Retinal pigment epithelial cell (primary cell): ENCODE measurements around the gene AP1AR.

ENCODE experiments used
- DNase-seq: peaks from one replicate; pipeline ENCODE4 v3.0.0-alpha.2; 2010; ENCODE audit warnings: low read depth
- H3K4me3 ChIP-seq: 2 replicates; pipeline ENCODE4 v1.5.1; 2011; ENCODE audit warnings: mild to moderate bottlenecking, low read length, control low read depth, moderate library complexity
- TF ChIP-seq, protein P1 (sequence below): conservative IDR thresholded peaks from 2 replicates; pipeline ENCODE4 v1.5.1; 2011; ENCODE audit warnings: low read depth, low read length, control low read depth, inconsistent platforms

Gene AP1AR, protein sequence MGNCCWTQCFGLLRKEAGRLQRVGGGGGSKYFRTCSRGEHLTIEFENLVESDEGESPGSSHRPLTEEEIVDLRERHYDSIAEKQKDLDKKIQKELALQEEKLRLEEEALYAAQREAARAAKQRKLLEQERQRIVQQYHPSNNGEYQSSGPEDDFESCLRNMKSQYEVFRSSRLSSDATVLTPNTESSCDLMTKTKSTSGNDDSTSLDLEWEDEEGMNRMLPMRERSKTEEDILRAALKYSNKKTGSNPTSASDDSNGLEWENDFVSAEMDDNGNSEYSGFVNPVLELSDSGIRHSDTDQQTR

DNA sequence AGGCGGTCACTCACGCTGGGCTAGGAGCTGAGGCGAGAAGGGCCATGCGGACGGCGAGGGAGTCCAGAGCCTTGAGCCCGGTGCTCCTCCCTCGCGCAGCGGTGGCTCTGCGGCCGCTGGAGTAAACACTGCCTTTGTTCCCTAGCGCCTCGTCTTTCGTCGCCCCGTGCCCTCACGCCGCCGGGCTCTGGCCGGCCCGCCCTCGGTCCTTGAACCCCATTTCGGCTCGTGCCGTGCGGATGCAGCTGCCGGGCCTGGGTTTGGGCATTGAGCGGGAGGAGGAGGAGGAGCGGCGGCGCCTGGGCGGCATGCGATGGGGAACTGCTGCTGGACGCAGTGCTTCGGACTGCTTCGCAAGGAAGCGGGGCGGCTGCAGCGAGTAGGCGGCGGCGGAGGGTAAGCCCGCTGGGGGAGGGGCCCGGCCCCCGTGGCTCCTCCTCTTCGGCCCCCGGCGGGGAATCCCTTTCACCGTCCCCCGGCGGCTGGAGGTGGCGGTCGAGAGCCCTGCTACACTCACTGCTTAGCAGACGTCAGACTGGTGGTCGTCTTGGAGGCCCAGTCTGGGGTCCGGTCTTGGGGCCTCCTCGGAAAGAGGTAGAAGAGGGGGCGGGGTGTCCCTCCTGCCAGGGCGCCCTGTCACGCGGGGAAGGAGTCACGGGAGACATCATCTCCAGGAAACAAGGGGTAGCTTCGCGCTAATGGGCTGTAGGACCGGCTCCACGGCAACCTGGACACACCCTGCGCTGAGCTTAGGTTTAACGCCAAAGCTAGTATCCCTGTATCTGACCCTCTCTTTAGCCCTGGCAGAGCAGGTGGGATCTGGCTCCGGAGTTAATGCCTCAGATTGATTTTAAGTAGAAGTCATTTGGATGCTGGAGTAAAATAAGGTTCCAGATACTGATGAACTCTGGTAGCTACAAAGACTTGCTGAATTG lies at the start of gene AP1AR:
Gene AP1AR, plus strand, starts transcription at position 9 of the 935 bp plus-strand sequence. Its CDS starts 305 bp downstream, at position 314.
- H3K4me3 ChIP-seq = peak within 1 kb of the TSS; percentile 86
- no peak for DNase-seq
- TF ChIP-seq, protein P1, sequence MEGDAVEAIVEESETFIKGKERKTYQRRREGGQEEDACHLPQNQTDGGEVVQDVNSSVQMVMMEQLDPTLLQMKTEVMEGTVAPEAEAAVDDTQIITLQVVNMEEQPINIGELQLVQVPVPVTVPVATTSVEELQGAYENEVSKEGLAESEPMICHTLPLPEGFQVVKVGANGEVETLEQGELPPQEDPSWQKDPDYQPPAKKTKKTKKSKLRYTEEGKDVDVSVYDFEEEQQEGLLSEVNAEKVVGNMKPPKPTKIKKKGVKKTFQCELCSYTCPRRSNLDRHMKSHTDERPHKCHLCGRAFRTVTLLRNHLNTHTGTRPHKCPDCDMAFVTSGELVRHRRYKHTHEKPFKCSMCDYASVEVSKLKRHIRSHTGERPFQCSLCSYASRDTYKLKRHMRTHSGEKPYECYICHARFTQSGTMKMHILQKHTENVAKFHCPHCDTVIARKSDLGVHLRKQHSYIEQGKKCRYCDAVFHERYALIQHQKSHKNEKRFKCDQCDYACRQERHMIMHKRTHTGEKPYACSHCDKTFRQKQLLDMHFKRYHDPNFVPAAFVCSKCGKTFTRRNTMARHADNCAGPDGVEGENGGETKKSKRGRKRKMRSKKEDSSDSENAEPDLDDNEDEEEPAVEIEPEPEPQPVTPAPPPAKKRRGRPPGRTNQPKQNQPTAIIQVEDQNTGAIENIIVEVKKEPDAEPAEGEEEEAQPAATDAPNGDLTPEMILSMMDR = peak; percentile 34

DNA sequence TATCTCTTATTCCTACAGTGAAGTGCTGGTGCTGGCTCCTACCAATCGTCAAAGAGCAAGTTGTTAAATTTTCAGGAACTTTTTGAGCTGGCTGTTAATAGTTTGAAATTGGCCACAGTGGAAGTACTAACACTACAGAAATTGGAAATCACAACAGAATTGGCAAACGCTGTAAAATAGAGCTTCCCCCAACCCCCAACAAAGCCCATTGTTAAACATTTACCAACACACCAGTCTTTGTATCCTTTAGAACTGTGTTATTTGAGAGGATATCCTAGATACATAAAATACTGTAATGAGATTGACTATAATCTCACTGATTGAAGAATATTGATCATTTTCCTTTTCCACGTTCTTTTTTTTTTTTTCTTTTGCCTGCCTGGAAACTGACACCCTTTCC lies 49.0 kb upstream of the AP1AR start:
- TF ChIP-seq, protein P1 = no peak
- no peak for DNase-seq
- no peak overlapping the region for H3K4me3 ChIP-seq

DNA sequence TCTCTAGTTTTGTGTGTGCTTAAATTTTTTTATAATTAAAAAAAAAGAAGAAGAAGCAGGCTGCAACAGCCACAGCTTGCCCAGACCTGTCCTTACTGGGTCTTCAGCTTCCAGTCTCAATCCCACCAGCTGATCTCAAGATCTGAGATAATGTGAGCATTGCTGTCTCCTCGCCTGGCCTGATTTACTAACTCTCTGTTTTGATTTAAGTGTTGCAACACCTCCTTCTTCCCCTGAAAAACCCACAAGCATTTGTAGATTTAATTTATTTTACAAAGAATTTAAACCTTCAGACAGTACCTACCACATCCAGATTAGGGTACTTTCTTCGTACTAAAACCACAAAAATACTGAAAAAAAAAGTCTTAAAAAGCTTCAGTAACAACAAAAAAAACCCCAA lies 48.3 kb upstream of the AP1AR start:
- no peak for DNase-seq
- no peak overlapping the region for H3K4me3 ChIP-seq
- TF ChIP-seq, protein P1 = no peak

DNA sequence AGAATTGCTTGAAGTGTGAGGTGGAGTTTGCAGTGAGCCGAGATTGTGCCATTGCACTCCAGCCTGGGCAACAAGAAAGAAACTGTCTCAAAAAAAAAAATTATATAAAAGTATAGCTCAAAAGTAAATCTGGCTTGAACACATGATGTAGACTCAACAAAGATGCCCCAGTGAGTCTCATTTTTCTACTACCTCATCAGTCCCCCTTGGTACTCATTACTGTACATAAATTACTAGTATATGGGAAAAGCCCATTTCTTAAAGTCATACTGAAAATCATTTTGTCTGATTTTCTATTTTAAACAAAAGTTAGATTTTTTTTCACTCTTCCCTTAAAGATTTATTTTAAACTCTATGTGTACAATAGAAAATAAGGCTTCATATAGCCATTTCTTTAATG lies 47.1 kb upstream of the AP1AR start:
- TF ChIP-seq, protein P1 = no peak
- no peak for DNase-seq
- no peak overlapping the region for H3K4me3 ChIP-seq

DNA sequence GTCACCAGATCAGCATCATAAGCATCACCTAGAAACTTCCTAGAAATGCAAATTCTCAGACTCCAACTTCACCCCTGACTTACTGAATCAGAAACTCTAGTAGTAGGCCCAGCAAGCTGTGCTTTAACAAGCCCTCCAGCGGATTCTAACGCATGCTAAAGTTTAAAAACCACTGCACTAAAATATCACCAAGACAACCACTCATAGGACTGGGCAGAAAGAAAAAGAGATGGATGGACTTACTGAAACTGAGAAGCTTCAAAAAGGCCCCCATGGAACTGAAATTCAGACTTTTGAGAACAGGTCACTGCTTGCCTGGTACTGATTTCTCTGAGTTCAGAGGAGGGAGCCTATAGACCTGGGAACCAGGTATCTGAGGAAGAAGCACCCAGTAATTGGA lies 46.3 kb upstream of the AP1AR start:
- TF ChIP-seq, protein P1 = no peak
- H3K4me3 ChIP-seq = no peak overlapping the region
- no peak for DNase-seq

DNA sequence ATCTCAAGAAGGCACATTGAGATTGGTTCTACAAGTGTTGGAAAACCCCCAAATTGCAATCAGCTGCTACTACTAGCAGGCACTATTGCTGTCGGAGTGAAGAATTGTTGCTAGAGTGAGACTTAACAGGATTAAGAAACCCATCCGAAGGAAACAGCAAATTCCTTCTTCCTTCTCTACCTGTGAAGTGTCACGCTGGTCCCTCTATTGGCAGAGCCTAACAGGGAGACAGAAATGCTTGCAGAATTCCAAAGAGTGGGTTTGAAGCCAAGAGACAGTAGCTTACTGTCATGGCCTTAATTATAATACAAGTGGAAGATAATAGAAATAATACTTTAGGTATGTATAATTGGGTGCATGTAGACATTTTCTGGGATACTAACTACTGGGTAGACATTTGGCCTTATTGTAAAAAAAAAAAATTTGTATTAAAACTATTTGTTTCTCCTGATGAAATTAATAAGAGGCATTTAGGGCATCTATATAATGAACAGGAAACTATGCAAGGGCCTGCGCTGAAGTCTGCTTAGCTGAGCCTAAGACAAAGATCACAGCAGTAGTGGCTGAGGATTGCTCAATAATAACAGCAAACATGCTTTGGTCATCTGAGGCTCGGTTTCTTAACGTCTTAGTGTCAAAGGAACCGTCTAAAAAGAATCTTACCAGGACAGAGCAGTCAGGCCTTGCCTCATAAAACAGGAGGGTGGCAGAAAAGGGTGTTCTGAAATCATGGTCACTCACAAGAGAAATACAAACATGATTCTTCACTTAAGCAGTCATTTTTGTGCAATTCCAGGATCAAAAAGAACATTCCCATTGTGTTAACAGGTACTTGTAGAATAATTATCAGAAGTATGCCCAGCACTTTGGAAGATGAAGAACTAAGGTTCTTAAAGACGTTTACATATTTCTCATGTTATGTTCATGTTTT lies 45.6 kb upstream of the AP1AR start:
- TF ChIP-seq, protein P1 = no peak
- no peak for DNase-seq
- no peak overlapping the region for H3K4me3 ChIP-seq
